ENCODE results near the gene DES.

Gene DES

GRCh38 chr2:219441451-219442255 lies 23.5 kb downstream of the DES start:
- peak; percentile 56 for DNase-seq

GRCh38 chr2:219442256-219443015 lies 24.3 kb downstream of the DES start:
- no peak for DNase-seq

- no peak for DNase-seq
Measured at GRCh38 chr2:219443016-219443696, 25.0 kb downstream of the DES start.

GRCh38 chr2:219443697-219444023 lies 25.5 kb downstream of the DES start:
- no peak for DNase-seq

- DNase-seq, result no peak
Measured at GRCh38 chr2:219444566-219445091, 26.5 kb downstream of the DES start.

DNA sequence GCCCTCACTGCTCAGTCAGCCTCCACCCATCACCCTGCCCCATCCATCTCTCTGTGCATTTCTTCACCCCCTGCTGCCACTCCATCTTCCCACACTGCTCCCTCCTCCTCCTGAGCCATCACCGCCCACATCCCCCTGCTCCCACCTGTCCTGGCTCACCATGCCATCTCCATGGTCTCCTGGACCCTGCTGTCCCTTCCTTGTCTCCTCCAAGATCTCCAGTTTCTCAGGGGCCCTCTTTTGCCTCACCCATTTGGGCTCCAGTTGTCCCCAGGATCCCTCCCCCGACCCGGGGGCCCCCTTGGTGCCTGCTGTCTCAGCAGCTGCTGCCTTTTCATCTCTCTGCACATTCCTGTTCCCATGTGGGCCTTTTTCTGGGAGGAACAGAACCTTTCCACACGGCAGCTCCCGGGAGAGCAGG lies 27.1 kb downstream of the DES start:
- DNase-seq, result no peak

- peak; percentile 56 for DNase-seq
Measured at GRCh38 chr2:219446101-219446504, 27.9 kb downstream of the DES start.

DNA sequence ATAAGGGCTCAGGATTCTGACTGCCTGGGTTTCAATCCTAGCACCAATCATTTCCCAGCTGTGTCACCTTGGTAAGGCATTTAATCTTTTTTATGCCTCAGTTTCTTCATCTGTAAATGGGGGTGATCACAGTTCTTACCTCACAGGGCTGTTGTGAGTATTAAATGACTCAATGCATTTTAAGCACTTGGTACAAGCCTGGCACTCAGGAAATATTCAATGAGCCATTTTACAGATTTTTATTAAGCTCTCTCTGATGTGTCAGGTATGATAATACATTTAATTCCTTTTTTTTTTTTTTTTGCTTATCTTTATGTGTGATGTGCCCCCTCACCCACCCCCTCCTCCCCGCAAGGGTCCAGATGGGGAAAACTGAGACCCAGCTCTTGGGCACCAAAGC lies 28.5 kb downstream of the DES start:
- DNase-seq, result no peak

DNA sequence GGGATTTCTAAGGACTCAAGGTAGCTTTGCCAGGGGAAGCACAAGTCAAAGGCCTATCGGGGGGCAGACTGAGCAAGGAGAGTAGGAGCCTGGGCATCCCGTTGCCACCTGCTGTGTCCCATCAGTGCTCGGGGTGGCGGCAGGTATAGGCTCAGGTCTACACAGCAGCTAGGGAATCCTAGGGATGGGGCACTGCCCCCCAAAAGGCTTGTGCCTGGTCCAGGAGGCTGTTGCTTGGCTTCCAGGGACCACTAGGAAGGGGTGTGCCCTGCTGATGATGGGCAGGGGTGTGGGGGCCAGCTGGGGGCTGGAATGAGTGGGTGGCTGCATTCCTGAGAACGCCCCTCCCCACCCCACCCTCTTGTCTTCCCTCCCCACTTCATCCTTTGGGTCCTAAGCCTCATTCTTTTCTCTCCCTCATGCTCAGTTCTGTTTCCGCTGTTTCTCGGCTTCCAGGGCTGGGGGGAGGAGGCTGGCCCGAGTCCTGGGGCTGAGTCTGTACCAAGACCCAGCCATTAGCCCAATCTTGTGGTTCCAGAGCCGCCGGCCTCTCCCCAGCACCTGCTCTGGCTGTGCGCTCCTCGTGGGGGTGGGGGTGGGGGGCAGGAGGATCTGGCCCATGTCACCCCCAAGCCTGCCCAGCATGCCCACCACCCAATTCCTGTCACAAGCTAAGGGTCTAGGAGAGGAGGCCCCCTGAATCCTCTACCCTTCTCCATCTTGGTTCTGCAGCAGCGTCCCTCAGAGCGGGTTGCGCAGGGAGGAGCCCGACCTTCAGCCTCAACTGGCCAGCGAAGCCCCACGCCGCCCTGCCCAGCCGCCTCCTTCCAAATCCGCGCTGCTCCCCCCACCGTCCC lies 29.3 kb downstream of the DES start:
- no peak for DNase-seq

- no peak for DNase-seq
Measured at GRCh38 chr2:219448099-219448775, 30.1 kb downstream of the DES start.

- DNase-seq, result no peak
Measured at GRCh38 chr2:219448776-219449341, 30.7 kb downstream of the DES start.

GRCh38 chr2:219449609-219450008 lies 31.4 kb downstream of the DES start:
- DNase-seq, result no peak

- DNase-seq, result no peak
Measured at GRCh38 chr2:219451661-219452360, 33.6 kb downstream of the DES start.

- DNase-seq, result no peak
Measured at GRCh38 chr2:219452361-219453317, 34.5 kb downstream of the DES start.

- peak; percentile 56 for DNase-seq
Measured at GRCh38 chr2:219453671-219454590, 35.8 kb downstream of the DES start.

DNA sequence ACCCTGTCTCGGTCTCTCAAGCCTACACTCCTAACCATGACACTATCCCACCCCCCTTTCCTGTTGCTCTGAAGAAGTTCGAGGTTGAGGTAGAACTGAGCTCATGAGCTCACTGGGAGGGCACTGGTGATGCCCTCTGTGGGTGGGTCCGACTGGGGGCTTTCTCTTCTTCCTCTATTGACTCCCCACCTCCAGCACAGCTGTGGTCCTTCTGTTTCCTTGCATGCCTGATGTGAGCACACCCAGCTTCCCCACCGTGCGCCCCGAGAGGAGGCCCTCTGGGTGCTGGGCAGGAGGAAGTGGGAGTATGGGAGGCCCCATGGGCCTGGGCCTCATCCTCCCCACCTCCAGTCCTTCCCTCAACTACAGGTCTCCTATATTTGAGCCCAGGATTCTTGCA lies 37.4 kb downstream of the DES start:
- no peak for DNase-seq

- DNase-seq, result no peak
Measured at GRCh38 chr2:219457784-219458369, 39.7 kb downstream of the DES start.

- no peak for DNase-seq
Measured at GRCh38 chr2:219458996-219459395, 40.8 kb downstream of the DES start.
